HG02943 (cell line): ENCODE measurements around the gene TMEM106C.

Experiments
- ATAC-seq: cut with Tn5 transposase; IDR thresholded peaks from one replicate; pipeline ENCODE4 v1.9.1; 2021; ENCODE audit warnings: mild to moderate bottlenecking, low read depth, moderate library complexity; ENCODE audit not compliant: unreplicated experiment

The TMEM106C gene

GRCh38 chr12:48013287-48013686 is 49.9 kb downstream of the TMEM106C start:
- no peak for ATAC-seq

GRCh38 chr12:48015129-48015528 is 51.7 kb downstream of the TMEM106C start:
- no peak for ATAC-seq

GRCh38 chr12:48015954-48016353 is 52.6 kb downstream of the TMEM106C start:
- ATAC-seq, result no peak

GRCh38 chr12:48016373-48017020 is 53.1 kb downstream of the TMEM106C start:
- no peak for ATAC-seq

- no peak for ATAC-seq
These were observed 54.1 kb downstream of the TMEM106C start for GRCh38 chr12:48017496-48017895.

GRCh38 chr12:48017921-48018617 is 54.7 kb downstream of the TMEM106C start:
- ATAC-seq, result no peak
